ENCODE measurements around the gene VDR.
"Not testable (repeated sequence)": the region's sequence is repeated elsewhere in the genome, so short reads cannot be mapped to it uniquely, and the experiment has no call there.

VDR gene

GRCh38 chr12:47844264-47845019 is 60.4 kb downstream of the VDR start:
- DNase-seq, result no peak

- no peak for DNase-seq
Observed at GRCh38 chr12:47843226-47843980, 61.4 kb downstream of the VDR start.

GRCh38 chr12:47842543-47842942 is 62.3 kb downstream of the VDR start:
- not testable (repeated sequence) for DNase-seq

GRCh38 chr12:47841910-47842309 is 62.9 kb downstream of the VDR start:
- DNase-seq, result no peak

- no peak for DNase-seq
Observed at GRCh38 chr12:47841501-47841900, 63.3 kb downstream of the VDR start.

- DNase-seq, result no peak
Observed at GRCh38 chr12:47840571-47840970, 64.2 kb downstream of the VDR start.

- no peak for DNase-seq
Observed at GRCh38 chr12:47839214-47839876, 65.4 kb downstream of the VDR start.

- DNase-seq, result no peak
Observed at GRCh38 chr12:47838286-47838931, 66.4 kb downstream of the VDR start.

GRCh38 chr12:47837190-47838171 is 67.3 kb downstream of the VDR start:
- DNase-seq, result peak; percentile 49 to 65

- DNase-seq, result no peak
Observed at GRCh38 chr12:47835831-47836155, 69.0 kb downstream of the VDR start.

GRCh38 chr12:47835006-47835830 is 69.6 kb downstream of the VDR start:
- no peak for DNase-seq

- DNase-seq, result no peak
Observed at GRCh38 chr12:47834199-47834903, 70.4 kb downstream of the VDR start.

GRCh38 chr12:47833591-47834012 is 71.2 kb downstream of the VDR start:
- DNase-seq, result no peak

- peak; percentile 32 to 62 for DNase-seq
Observed at GRCh38 chr12:47832263-47832933, 72.4 kb downstream of the VDR start.

GRCh38 chr12:47829584-47829983 is 75.2 kb downstream of the VDR start:
- no peak for DNase-seq

GRCh38 chr12:47828976-47829482 is 75.8 kb downstream of the VDR start:
- no peak for DNase-seq

GRCh38 chr12:47828008-47828975 is 76.5 kb downstream of the VDR start:
- no peak for DNase-seq

GRCh38 chr12:47825173-47825639 is 79.6 kb downstream of the VDR start:
- no peak for DNase-seq
